ENCODE results near the gene UBL4A.

Gene UBL4A

GRCh38 chrX:154441984-154442707 is 44.3 kb downstream of the UBL4A start:
- in situ Hi-C loops (cut with HindIII; ENCODE audit: low sequenced_read_pairs): no loop called here
- TF ChIP-seq CTCF (IDR thresholded peaks at IDR 0.05; ENCODE audit: low read depth, low read length, missing control alignments): no peak
- DNase-seq (ENCODE audit: low read depth): no peak

GRCh38 chrX:154441564-154441963 is 44.9 kb downstream of the UBL4A start:
- no peak for TF ChIP-seq CTCF (IDR thresholded peaks at IDR 0.05; ENCODE audit: low read depth, low read length, missing control alignments)
- no peak overlapping the region for H3K4me3 ChIP-seq (ENCODE audit: low read depth, low read length)
- in situ Hi-C loops (cut with HindIII; ENCODE audit: low sequenced_read_pairs): no loop called here
- DNase-seq (ENCODE audit: low read depth): no peak

More at GRCh38 chrX:154441984-154442707, 44.3 kb downstream of the UBL4A start:
- H3K4me3 ChIP-seq (ENCODE audit: low read depth, low read length): no peak overlapping the region

GRCh38 chrX:154440623-154441357 is 45.6 kb downstream of the UBL4A start:
- in situ Hi-C loops (cut with HindIII; ENCODE audit: low sequenced_read_pairs): no loop called here

GRCh38 chrX:154439841-154440240 is 46.6 kb downstream of the UBL4A start:
- no peak overlapping the region for H3K4me3 ChIP-seq (ENCODE audit: low read depth, low read length)
- no peak for TF ChIP-seq CTCF (IDR thresholded peaks at IDR 0.05; ENCODE audit: low read depth, low read length, missing control alignments)
- in situ Hi-C loops (cut with HindIII; ENCODE audit: low sequenced_read_pairs): no loop called here
- DNase-seq (ENCODE audit: low read depth): no peak

More at GRCh38 chrX:154440623-154441357, 45.6 kb downstream of the UBL4A start:
- no peak overlapping the region for H3K4me3 ChIP-seq (ENCODE audit: low read depth, low read length)
- DNase-seq (ENCODE audit: low read depth): no peak
- TF ChIP-seq CTCF (IDR thresholded peaks at IDR 0.05; ENCODE audit: low read depth, low read length, missing control alignments): no peak

- TF ChIP-seq CTCF (IDR thresholded peaks at IDR 0.05; ENCODE audit: low read depth, low read length, missing control alignments): no peak
- peak overlapping the region; percentile 62 for H3K4me3 ChIP-seq (ENCODE audit: low read depth, low read length)
- no peak for DNase-seq (ENCODE audit: low read depth)
- in situ Hi-C loops (cut with HindIII; ENCODE audit: low sequenced_read_pairs): no loop called here
Observed at GRCh38 chrX:154437971-154438893, 48.2 kb downstream of the UBL4A start.

Measured in astrocyte of the cerebellum (primary cell).